ENCODE data around the gene ARHGAP22. TPM values are rescaled to one million over a fixed set of nuclear protein-coding genes. Genes with fewer than 3 reads are reported as not detected.

The ARHGAP22 gene
- total RNA-seq, 1 donor, result 60.2 TPM

- H3K4me3 ChIP-seq (ENCODE audit: low read depth, low read length), result no peak overlapping the region
- TF ChIP-seq, protein P1, sequence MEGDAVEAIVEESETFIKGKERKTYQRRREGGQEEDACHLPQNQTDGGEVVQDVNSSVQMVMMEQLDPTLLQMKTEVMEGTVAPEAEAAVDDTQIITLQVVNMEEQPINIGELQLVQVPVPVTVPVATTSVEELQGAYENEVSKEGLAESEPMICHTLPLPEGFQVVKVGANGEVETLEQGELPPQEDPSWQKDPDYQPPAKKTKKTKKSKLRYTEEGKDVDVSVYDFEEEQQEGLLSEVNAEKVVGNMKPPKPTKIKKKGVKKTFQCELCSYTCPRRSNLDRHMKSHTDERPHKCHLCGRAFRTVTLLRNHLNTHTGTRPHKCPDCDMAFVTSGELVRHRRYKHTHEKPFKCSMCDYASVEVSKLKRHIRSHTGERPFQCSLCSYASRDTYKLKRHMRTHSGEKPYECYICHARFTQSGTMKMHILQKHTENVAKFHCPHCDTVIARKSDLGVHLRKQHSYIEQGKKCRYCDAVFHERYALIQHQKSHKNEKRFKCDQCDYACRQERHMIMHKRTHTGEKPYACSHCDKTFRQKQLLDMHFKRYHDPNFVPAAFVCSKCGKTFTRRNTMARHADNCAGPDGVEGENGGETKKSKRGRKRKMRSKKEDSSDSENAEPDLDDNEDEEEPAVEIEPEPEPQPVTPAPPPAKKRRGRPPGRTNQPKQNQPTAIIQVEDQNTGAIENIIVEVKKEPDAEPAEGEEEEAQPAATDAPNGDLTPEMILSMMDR (IDR thresholded peaks at IDR 0.05; ENCODE audit: insufficient read depth, low read length), result no peak
- DNase-seq (ENCODE audit: low read depth), result no peak
Observed at GRCh38 chr10:48467669-48468068, 137.2 kb downstream of the ARHGAP22 start.

DNA sequence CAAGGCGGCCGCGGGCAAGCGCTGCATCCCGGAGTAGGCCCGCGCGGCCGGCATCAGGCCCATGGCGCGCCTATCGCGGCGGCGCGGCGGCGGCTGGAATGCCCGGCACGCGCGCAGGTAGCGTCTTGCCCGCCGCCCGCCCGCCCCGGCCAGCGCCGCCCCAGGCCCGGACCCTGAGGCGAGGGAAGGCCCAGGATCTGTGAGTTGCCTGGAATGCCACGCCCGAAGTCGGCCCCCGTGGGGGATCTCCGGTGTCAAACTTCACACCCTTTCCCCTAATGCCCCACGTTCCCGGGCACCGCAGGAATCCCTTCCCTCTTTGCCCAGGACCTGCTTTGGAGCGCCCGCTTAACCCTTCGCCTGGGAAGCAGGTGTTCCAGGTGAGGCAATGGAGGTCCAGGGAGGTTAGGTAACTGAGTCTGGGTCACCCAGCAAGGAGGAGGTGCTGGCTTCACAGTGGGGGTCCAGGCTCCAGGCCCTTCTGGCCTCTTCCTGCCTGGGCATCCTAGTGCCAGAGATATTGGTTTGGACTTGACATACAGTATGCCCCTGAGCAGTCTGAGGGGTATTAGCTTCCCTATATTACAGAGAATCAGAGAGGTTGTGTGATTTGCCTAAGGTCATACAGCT is 138.1 kb downstream of the ARHGAP22 start:
- no peak for DNase-seq (ENCODE audit: low read depth)
- TF ChIP-seq, protein P1 (IDR thresholded peaks at IDR 0.05; ENCODE audit: insufficient read depth, low read length), result no peak
- no peak overlapping the region for H3K4me3 ChIP-seq (ENCODE audit: low read depth, low read length)

DNA sequence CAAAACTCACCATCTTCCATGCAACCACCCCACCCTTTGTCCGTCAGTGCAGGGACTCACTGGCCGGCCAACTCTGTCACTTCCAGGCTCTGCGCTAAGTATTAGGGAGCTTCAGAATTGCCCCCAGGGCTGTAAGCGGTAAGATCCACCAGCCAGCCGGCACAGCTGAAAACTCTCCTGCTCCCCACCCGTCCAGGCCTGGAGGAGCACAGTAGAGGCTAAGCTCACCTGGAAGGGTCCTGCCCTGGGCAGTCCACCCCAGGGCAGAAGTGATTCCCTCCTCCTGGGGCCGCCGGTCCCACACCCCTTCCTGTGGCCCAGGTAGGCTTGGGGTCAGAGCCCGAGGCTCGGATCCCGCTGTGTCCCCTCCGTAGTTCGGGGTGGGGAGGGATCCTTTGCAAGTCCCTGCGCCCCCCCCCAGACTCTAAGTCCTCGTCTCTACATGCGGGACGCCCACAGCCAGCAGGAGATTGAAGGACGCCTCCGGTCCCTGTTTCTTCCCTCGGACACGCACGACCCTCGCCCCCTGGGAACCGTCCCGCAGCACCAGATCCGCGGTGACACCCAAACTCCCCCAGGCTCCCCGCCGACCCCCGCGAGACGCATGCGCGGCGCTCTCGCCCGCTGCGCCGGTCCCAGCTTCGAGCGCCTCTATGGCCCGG is 138.9 kb downstream of the ARHGAP22 start:
- no peak for DNase-seq (ENCODE audit: low read depth)
- TF ChIP-seq, protein P1 (IDR thresholded peaks at IDR 0.05; ENCODE audit: insufficient read depth, low read length), result no peak

GRCh38 chr10:48464871-48465736 is 139.8 kb downstream of the ARHGAP22 start:
- TF ChIP-seq, protein P1 (IDR thresholded peaks at IDR 0.05; ENCODE audit: insufficient read depth, low read length), result no peak
- H3K4me3 ChIP-seq (ENCODE audit: low read depth, low read length), result no peak overlapping the region
- no peak for DNase-seq (ENCODE audit: low read depth)

More for the DNA sequence above, 138.9 kb downstream of the ARHGAP22 start:
- H3K4me3 ChIP-seq (ENCODE audit: low read depth, low read length), result no peak overlapping the region

DNA sequence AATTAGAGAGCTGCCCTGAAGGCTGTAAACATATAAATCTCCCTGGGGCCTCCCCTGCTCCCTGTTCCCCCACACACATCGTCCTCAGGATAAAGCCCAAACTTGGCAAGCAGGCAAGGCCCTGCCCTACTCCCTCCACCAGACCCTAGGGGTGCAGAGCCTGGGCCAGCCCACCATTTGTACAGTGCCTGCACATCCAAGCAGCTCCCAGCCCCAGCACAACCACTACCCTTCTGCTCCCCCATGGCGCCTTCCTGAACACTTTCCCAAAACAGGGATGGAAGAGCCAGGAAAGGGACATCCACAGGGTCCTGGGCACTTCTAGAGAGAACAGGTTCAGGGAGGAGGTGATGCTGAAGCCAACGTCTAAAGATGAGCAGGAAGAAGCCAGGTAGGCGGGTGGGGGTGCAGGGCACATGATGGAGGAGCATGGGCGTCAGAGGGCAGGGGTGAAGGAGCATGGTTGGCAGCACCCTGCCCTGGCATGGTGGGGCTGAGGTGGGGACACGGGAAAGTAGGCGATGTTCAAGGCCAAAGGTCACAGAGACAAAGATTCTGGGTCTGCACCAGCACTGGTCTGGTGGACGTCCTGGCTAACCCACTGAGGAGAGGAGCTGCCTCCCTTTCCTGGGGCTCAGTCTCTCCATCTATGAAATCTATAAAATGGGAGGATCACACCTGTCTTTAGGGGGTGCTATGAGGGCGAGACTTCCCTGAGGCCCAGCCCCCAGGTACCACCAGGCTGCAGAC is 140.6 kb downstream of the ARHGAP22 start:
- TF ChIP-seq, protein P1 (IDR thresholded peaks at IDR 0.05; ENCODE audit: insufficient read depth, low read length), result no peak
- no peak for DNase-seq (ENCODE audit: low read depth)

DNA sequence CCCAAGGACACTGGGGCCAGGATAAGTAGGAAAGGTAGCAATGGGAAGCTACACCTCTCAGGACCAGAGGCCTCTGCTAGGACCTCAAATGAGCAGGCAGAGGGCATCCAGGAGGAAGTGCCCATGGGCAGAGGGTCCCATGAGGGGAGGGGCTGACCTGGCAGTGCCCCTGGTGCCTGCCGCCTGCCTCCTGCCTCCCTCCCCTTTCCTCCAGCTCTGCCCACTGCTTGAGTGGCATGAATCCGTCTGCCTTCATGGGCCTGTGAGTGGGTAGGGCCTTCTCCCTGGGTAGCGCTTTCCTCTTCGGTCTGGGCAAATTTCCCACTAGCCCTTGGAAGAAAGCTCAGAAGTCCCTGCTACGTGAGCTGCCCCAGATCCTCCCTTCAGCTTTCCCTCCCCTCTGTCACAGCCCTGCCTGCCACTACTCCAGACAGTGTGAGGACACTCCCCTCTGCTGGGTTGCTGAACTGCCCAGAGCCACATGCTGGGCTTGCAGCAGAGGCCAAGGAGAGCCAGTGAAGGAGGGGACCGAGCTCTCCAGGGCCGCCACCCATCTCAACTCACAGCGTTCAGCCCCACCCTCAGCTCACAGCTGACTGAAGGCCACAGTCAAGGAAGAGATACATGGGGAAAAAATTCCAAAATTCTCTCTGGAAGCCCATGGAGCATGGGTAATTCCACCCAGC is 141.4 kb downstream of the ARHGAP22 start:
- DNase-seq (ENCODE audit: low read depth), result peak; percentile 58
- TF ChIP-seq, protein P1 (IDR thresholded peaks at IDR 0.05; ENCODE audit: insufficient read depth, low read length), result no peak
- no peak overlapping the region for H3K4me3 ChIP-seq (ENCODE audit: low read depth, low read length)

More for the DNA sequence above, 140.6 kb downstream of the ARHGAP22 start:
- no peak overlapping the region for H3K4me3 ChIP-seq (ENCODE audit: low read depth, low read length)
